Measurements from ENCODE around the gene ZNF417. TPM values are rescaled to one million over a fixed set of nuclear protein-coding genes. Genes with fewer than 3 reads are reported as not detected.
"Not testable (repeated sequence)": the region's sequence is repeated elsewhere in the genome, so short reads cannot be mapped to it uniquely, and the experiment has no call there.

The ZNF417 gene
- polyA plus RNA-seq, 1 donor (not counting 4 experiments of a cell fraction or from before 2014, with no cell fraction given) = 5.8 TPM

DNA sequence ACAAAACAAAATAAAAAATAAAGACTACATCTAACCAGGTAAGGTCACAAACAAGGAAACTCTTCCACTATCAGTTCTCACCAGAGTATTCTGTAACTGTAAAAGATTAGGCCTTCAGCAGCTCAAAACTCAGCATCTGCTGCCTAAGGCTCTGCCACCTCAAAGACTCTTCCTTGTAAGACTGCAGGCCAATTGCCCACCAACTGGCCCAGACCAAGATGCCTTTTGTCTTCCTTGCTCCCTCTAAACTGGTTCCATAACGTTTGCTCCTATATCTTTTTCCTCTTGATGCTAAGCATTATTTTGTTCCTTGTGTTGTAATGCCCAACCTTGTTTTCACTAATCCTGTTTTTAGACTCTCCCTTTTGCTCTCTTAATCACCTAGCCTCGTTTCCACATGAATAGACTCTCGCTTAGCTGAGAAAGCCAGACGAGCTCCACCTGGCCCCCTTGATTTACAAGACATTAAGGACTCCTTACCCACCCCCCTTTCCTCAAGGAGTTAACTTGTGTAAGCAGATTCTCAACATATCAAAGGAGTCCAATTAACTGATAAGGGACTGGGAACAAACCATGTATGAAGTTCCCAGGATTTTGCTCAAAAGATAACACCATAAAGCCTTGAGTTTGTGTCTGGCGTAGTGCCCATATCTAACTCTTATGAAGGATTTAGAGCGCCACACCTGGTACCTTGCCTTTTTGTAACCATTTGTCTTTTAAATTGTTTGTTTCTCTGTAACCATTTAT is 29.0 kb downstream of the ZNF417 start:
- Histone ChIP-seq H4K20me1 (ENCODE audit: control insufficient read depth, extremely low read depth, insufficient read depth, low read length) (no peaks in the 10 kb centered on the region), H3K9ac (ENCODE audit: control insufficient read depth, extremely low read depth, insufficient read depth, low read length) (peak overlapping the region; percentile 93), H3K27me3 (ENCODE audit: control insufficient read depth, extremely low read depth, insufficient read depth, low read length) (no peaks in the 10 kb centered on the region), H3K36me3 (ENCODE audit: control insufficient read depth in 2 of 2, extremely low read depth in 1 of 2, insufficient read depth in 2 of 2, low read length in 2 of 2) (peaks cover 0 to 5% of the 10 kb centered on the region in 2 experiments), H3K27ac (ENCODE audit: control insufficient read depth, insufficient read depth, low read length) (peak overlapping the region; percentile 81), H3K4me1 (ENCODE audit: control insufficient read depth, extremely low read depth, insufficient read depth, low read length) (peaks cover 8% of the 10 kb centered on the region), H2AFZ (ENCODE audit: control insufficient read depth, low read length) (no peak overlapping the region), H3K4me2 (ENCODE audit: control insufficient read depth, extremely low read depth, insufficient read depth, low read depth, low read length) (peak overlapping the region; percentile 78), H3K79me2 (ENCODE audit: control insufficient read depth, insufficient read depth, low read length) (peaks cover 59% of the 10 kb centered on the region), H3K9me1 (ENCODE audit: control insufficient read depth, extremely low read depth, insufficient read depth, low read length) (no peaks in the 10 kb centered on the region), H3K9me3 (ENCODE audit: control insufficient read depth, low read depth, low read length) (no peaks in the 10 kb centered on the region), H3K4me3 (ENCODE audit: control insufficient read depth in 2 of 3, extremely low read depth in 1 of 3, insufficient read depth in 2 of 3, low read depth in 1 of 3, low read length in 3 of 3) (peak overlapping the region; percentile 81 to 89 (median 82))
- TF ChIP-seq EZH2 (IDR thresholded peaks at IDR 0.05; ENCODE audit: low read length) (no peak), CTCF (optimal IDR thresholded peaks at IDR 0.05 in 1 of 3, IDR thresholded peaks at IDR 0.05 in 1 of 3, conservative IDR thresholded peaks at IDR 0.05 in 1 of 3; ENCODE audit: extremely low read depth in 1 of 3, insufficient read depth in 2 of 3, low read length in 3 of 3) (peak in 1 of 3 experiments; percentile 9)
- dilution Hi-C loops (cut with MboI; ENCODE audit: extremely low pct_ligation_motif_present, low sequenced_read_pairs) = no loop called here
- no peak for DNase-seq (ENCODE audit: low read depth, low spot score)
- FAIRE-seq = peak; percentile 65

GRCh38 chr19:57886046-57886445 is 30.3 kb downstream of the ZNF417 start:
- Histone ChIP-seq H3K9ac (ENCODE audit: control insufficient read depth, extremely low read depth, insufficient read depth, low read length) (no peak overlapping the region), H3K79me2 (ENCODE audit: control insufficient read depth, insufficient read depth, low read length) (peaks cover 61% of the 10 kb centered on the region), H3K36me3 (ENCODE audit: control insufficient read depth in 2 of 2, extremely low read depth in 1 of 2, insufficient read depth in 2 of 2, low read length in 2 of 2) (peaks cover 0 to 5% of the 10 kb centered on the region in 2 experiments), H3K9me3 (ENCODE audit: control insufficient read depth, low read depth, low read length) (no peaks in the 10 kb centered on the region), H3K4me1 (ENCODE audit: control insufficient read depth, extremely low read depth, insufficient read depth, low read length) (peaks cover 8% of the 10 kb centered on the region), H3K4me2 (ENCODE audit: control insufficient read depth, extremely low read depth, insufficient read depth, low read depth, low read length) (no peak overlapping the region), H2AFZ (ENCODE audit: control insufficient read depth, low read length) (no peak overlapping the region), H3K4me3 (ENCODE audit: control insufficient read depth in 2 of 3, extremely low read depth in 1 of 3, insufficient read depth in 2 of 3, low read depth in 1 of 3, low read length in 3 of 3) (no peak overlapping the region), H3K9me1 (ENCODE audit: control insufficient read depth, extremely low read depth, insufficient read depth, low read length) (no peaks in the 10 kb centered on the region), H3K27me3 (ENCODE audit: control insufficient read depth, extremely low read depth, insufficient read depth, low read length) (no peaks in the 10 kb centered on the region), H4K20me1 (ENCODE audit: control insufficient read depth, extremely low read depth, insufficient read depth, low read length) (no peaks in the 10 kb centered on the region), H3K27ac (ENCODE audit: control insufficient read depth, insufficient read depth, low read length) (no peak overlapping the region)
- TF ChIP-seq CTCF (optimal IDR thresholded peaks at IDR 0.05 in 1 of 3, IDR thresholded peaks at IDR 0.05 in 1 of 3, conservative IDR thresholded peaks at IDR 0.05 in 1 of 3; ENCODE audit: extremely low read depth in 1 of 3, insufficient read depth in 2 of 3, low read length in 3 of 3) (no peak), EZH2 (IDR thresholded peaks at IDR 0.05; ENCODE audit: low read length) (no peak)
- FAIRE-seq = no peak
- dilution Hi-C loops (cut with MboI; ENCODE audit: extremely low pct_ligation_motif_present, low sequenced_read_pairs) = no loop called here
- DNase-seq (ENCODE audit: low read depth, low spot score) = no peak

DNA sequence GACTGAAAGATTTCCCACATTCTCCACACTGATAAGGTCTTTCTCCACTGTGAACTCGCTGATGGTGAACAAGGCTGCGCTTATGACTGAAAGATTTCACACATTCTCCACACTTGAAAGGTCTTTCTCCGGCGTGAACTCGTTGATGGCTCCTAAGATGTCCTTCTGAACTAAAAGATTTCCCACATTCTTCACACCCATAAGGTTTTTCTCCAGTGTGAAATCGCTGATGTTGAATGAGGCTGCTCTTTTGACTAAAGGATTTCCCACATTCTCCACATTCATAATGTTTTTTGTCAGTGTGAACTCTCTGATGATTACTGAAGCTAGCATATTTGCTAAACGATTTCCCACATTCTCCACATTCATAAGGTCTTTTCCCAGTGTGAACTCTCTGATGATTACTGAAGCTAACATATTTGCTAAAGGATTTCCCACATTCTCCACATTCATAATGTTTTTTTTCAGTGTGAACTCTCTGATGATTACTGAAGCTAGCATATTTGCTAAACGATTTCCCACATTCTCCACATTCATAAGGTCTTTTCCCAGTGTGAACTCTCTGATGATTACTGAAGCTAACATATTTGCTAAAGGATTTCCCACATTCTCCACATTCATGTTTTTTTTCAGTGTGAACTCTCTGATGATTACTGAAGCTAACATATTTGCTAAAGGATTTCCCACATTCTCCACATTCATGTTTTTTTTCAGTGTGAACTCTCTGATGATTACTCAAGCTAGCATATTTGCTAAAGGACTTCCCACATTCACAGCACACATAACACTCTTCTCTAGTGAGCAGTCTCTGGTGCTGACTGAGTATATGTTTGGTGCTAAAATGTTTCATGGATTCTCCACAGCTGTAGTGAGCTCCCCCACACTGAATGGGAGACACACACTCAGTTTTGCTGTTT is 42.3 kb downstream of the ZNF417 start:
- H3K4me3 ChIP-seq (ENCODE audit: control insufficient read depth in 2 of 3, extremely low read depth in 1 of 3, insufficient read depth in 2 of 3, low read depth in 1 of 3, low read length in 3 of 3); H3K9me1 ChIP-seq (ENCODE audit: control insufficient read depth, extremely low read depth, insufficient read depth, low read length); dilution Hi-C loops (cut with MboI; ENCODE audit: extremely low pct_ligation_motif_present, low sequenced_read_pairs); H3K9ac ChIP-seq (ENCODE audit: control insufficient read depth, extremely low read depth, insufficient read depth, low read length); H4K20me1 ChIP-seq (ENCODE audit: control insufficient read depth, extremely low read depth, insufficient read depth, low read length); H2AFZ ChIP-seq (ENCODE audit: control insufficient read depth, low read length); H3K9me3 ChIP-seq (ENCODE audit: control insufficient read depth, low read depth, low read length); H3K27ac ChIP-seq (ENCODE audit: control insufficient read depth, insufficient read depth, low read length); H3K27me3 ChIP-seq (ENCODE audit: control insufficient read depth, extremely low read depth, insufficient read depth, low read length); H3K4me2 ChIP-seq (ENCODE audit: control insufficient read depth, extremely low read depth, insufficient read depth, low read depth, low read length); DNase-seq (ENCODE audit: low read depth, low spot score); FAIRE-seq; H3K4me1 ChIP-seq (ENCODE audit: control insufficient read depth, extremely low read depth, insufficient read depth, low read length): not testable (repeated sequence)
- Histone ChIP-seq H3K36me3 (ENCODE audit: control insufficient read depth in 2 of 2, extremely low read depth in 1 of 2, insufficient read depth in 2 of 2, low read length in 2 of 2) (peaks cover 7 to 10% of the 10 kb centered on the region in 2 experiments), H3K79me2 (ENCODE audit: control insufficient read depth, insufficient read depth, low read length) (peaks cover 26% of the 10 kb centered on the region)

Measured in keratinocyte (primary cell).